NOMO-1 treated with dmso at 0.1 percent for 144 hours (cell line): Measurements from ENCODE around the gene HCST.
A peak's percentile ranks its signal among the peaks of the same experiment; 100 is the strongest.
"Not testable (repeated sequence)": the region's sequence is repeated elsewhere in the genome, so short reads cannot be mapped to it uniquely, and the experiment has no call there.

Source experiments
- DNase-seq: peaks from one replicate; lab custom pipeline; 2025; ENCODE audit not compliant: unreplicated experiment; lab: John Stamatoyannopoulos, UW

The HCST gene

GRCh38 chr19:35903550-35904179 lies 1.3 kb downstream of the HCST start:
- DNase-seq: peak; percentile 97

GRCh38 chr19:35904311-35905068 lies 2.2 kb downstream of the HCST start:
- peak; percentile 44 for DNase-seq

- DNase-seq: no peak
Observed at GRCh38 chr19:35905178-35905727, 2.9 kb downstream of the HCST start.

GRCh38 chr19:35907377-35907745 lies 5.0 kb downstream of the HCST start:
- DNase-seq: no peak

DNA sequence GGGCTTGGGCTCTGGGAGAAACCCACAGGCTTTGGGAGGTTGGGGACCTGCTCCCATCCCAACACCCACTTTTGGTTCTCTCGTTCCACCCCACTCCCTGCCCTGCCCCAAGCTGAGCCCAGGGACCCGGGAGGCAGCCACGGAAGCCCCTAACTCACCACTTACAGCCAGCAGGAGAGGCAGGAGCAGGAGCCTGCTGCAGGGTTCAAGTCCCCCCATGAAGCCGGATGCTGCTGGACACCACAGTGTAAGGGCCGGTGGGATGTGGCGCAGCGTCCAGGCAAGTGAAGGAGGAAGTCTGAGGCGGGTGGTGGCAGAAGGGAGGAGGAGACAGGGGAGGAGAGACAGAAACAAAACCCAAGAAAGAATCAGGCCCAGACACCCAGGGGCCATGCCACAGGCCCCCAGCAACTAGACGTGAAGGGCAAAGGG lies 5.7 kb downstream of the HCST start, which contains the start of gene TYROBP:
Gene TYROBP (minus strand): TSS at position 286 of the 432 bp plus-strand sequence. CDS start 67 bp downstream, at position 219.
- DNase-seq: peak; percentile 62

- DNase-seq: peak; percentile 100
Observed at GRCh38 chr19:35908973-35909683, 6.8 kb downstream of the HCST start.

DNA sequence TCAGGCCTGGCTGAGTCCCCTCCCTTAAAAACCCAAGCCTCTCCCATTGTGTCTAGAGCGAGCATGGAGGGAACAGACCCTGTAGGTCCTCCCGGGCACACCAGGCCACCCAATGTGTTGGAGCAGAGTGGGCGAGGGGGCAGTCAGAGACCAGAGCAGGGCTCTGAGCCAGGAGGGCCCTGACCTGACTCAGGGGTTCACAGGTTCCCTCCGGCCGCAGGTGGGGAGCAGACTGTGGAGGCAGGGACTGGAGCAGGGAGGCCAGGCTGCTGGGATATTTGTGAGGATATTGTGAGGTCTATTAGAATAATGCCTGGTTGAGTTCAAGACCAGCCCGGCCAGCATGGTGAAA lies 7.3 kb downstream of the HCST start:
- no peak for DNase-seq

GRCh38 chr19:35910355-35910754 lies 8.0 kb downstream of the HCST start:
- not testable (repeated sequence) for DNase-seq

GRCh38 chr19:35911173-35911572 lies 8.8 kb downstream of the HCST start:
- DNase-seq: no peak

- no peak for DNase-seq
Observed at GRCh38 chr19:35911790-35912189, 9.5 kb downstream of the HCST start.

DNA sequence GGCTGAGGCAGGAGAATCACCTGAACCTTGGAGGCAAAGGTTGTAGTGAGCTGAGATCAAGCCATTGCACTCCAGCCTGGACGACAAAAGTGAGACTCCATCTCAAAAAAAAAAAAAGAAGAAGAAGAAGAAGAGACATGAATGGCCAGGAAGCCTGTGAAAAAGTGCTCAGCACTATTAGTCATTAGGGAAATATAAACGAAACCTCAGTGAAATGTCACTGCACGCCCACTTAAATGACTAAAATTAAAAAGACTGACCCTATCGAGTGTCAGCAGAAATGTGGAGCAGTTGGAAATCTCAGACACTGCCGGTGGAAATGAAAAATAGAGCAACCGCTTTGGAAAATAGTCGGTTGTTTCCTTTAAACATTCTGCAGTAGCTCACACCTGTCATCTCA lies 11.3 kb downstream of the HCST start:
- no peak for DNase-seq

DNA sequence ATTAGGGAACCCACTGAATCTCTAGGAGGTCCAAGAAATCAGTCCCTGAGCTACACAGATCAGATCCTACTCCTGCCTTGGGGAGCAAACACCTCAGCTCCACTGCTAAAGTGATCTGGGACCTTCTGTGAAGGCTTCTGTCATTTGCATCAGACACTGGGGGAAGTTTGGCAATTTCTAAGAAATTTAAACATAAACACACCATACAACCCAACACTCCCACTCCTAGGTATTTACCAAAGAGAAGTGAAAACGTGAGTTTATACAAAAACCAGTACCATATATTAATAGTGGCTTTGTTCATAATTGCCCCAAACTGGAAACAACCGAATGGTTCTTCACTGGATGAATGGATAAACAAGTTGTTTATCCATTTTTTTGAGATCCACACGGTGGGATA lies 13.1 kb downstream of the HCST start:
- DNase-seq: no peak

- DNase-seq: no peak
Observed at GRCh38 chr19:35919306-35919705, 17.0 kb downstream of the HCST start.

DNA sequence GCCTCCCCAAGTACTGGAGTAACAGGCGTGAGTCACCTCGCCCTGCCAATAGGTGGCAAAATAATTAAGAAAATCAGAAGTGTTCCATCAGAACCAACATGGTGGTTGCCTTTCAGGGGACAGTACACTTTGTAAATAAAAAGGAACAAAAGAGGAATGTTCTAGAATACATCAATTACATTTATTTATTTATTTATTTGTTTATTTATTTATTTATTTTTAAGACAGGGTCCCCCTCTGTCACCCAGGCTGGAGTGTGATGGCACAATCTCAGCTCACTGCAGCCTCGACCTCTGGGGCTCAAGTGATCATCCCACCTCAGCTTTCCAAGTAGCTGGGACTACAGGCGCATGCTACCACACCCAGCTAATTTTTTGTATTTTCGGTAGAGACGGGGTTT lies 18.7 kb downstream of the HCST start:
- no peak for DNase-seq

DNA sequence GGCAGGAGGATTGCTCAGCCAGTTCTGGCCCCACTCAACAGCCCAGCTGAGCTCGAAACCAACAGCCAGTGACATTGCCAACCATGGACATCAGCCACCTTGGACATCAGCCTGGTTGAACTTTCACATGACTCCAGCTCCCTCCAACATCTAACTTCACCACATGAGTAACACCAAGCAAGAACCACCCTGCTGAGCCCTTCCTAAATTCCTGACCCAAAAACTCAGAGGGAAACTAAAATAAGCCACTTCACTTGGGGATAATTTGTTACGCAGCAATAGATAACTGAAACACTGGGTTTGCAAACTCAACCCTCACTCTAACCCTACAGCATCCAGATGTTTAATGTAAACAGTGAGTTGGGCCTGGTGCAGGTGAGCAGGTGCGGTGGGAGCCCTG lies 23.2 kb downstream of the HCST start:
- DNase-seq: no peak

GRCh38 chr19:35928507-35928906 lies 26.2 kb downstream of the HCST start:
- DNase-seq: no peak

DNA sequence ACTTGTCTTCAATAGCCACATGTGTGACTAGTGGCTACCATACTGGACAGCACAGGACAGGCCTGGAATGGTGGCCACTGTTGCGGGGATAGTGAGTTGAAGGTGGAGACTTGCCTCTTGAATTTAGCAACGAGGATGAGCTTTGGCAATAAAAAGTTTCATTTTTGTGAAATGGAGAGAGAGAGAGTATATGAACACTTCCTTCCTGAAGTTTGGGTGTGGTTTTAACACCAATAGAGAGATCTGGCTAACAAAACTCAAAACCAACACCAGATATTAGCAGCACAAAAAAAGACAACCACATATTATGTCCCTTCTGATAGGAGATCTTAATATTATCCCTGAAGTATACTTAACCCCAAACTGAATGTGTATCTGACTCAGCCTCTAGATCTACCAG lies 27.5 kb downstream of the HCST start:
- DNase-seq: peak; percentile 19

DNA sequence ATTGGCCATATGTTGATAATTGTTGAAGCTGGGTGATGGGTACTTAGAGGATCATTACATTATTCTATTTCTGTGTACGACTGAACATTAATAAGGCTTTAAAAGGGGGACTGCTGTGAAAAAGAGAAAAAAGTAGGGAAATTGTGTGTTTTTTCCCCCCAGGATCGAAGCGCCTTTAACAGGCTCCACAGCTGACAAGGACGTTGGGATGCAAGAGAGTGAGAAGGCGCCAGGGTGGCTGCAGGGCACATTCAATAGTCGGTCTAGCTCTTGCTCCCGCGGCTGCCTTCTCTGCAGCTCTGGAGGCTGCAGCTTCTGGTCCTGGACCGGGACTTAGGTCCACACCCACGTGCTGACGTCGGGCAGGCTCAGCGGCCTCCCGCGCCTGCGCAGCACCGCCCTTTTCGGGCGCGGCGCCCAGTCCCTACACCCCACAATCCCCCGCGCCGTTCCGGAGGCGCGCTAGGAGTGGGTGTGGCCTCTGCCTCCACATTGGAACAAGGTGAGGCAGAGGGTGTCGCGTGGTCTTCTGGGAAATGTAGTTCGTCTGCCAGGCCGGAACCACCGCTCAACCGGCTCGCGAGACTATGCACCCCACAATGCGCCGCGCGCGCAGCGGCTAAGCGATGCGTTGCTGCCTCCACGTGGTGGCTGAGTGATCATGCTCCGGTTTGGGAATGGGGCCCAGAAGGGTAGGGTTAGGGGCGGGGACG lies 29.0 kb downstream of the HCST start:
- peak; percentile 98 for DNase-seq

DNA sequence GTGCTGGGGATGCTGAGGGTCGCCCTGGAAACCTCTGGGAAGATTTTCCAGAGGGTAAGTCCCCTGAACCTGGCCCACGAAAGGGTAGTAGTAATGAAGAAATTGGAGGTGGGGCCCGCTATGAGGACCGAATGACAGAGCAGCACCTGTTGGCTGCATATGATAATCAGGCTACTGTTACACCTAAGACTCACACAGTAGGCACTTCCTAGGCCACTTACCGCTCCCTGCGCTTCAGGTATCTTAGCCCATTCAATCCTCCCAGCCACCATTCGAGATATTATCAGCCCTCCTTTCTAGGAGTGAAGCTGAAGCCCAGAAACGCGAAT lies 29.5 kb downstream of the HCST start:
- no peak for DNase-seq

DNA sequence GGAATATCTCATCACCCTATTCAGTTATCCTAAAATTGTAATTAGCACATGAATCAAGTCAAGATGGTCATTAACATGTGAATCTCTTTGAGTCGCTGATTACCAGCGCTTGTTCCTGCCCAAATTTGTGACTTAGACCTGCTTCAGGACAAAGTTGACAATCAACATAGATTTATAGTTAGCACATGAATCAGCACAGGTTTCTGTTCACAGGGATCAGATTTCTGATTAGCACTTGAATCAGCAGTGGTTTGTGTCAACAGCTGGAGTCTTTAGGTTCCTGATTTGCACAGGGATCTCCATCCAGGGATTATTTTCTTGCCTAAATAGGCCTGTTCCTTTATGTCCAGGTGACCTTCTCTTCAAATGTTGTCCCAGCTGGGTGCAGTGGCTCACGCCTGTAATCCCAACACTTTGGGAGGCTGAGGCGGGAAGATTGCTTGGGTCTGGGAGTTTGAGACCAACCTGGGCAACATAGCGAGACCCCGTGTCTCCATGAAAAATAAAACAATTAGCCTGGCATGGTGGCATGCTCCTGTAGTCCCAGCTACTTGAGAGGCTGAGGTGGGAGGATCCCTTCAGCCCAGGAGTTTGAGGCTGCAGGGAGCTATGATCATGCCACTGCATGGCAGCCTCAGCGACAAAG lies 30.1 kb downstream of the HCST start:
- no peak for DNase-seq
